ENCODE data around the gene UBALD2. TPM values are rescaled to one million over a fixed set of nuclear protein-coding genes. Genes with fewer than 3 reads are reported as not detected.

UBALD2 gene
- polyA plus RNA-seq, 1 of the 3 experiments (the other 2 are of a cell fraction) = 27.0 TPM

DNA sequence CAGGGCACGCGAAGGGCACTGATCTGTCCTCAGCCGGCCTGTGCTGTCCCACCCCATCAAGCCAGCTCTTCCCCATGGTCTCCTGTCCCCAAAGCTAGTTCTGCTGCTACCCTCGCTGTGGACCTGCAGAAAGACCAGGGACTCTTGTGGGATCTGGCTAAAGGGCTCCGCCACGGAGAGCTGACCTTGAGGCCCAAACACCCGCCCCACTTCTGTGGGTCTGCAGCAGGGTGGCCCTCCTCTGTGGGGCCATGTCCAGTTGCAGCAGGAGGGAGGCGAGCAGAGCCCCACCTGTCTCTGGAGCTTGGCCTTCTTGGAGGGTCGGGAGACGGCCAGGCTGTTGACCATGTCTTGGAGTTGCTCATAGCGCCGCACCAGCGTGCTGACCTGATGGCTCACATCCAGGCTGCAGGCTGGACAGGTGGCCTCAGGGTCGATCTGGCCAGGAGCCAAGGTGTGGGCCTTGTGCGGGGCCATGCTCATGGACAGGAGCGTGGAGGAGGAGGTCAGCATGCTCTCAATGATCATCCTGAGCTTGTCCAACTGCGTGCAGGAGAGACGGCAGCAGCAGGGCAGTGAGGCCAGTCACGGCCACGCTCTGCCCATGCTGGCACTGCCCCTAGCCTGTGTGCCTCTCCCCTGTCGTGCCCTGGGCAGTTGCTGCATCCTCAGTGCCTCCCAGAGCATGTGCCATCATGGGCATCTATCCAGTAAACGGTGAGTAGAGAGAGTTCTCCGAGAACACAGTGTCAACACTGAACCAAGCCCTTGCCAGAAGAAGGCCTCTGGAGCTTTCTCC is 16.6 kb downstream of the UBALD2 start:
- Histone ChIP-seq H3K4me3 (ENCODE audit: low read depth in 2 of 2, low read length in 1 of 2) (no peak overlapping the region), H3K4me2 (no peak overlapping the region), H3F3A (replicated peaks; ENCODE audit: insufficient read depth) (no peaks in the 10 kb centered on the region), H3K9me3 (no peaks in the 10 kb centered on the region), H3K36me3 (replicated peaks in 1 of 2; ENCODE audit: control insufficient read depth in 1 of 2, insufficient read depth in 2 of 2, low read length in 1 of 2) (no peaks in the 10 kb centered on the region), H3K9me2 (no peaks in the 10 kb centered on the region), H3K27ac (ENCODE audit: low read depth in 2 of 2, low read length in 1 of 2) (no peak overlapping the region), H3K4me1 (ENCODE audit: control insufficient read depth in 1 of 2, insufficient read depth in 2 of 2, low read depth in 1 of 2, low read length in 1 of 2) (peaks cover 3 to 5% of the 10 kb centered on the region in 2 experiments; a peak in 1 of 4 replicates), H3K27me3 (ENCODE audit: insufficient read depth) (no peaks in the 10 kb centered on the region), H3K9ac (no peak overlapping the region), H3K79me2 (ENCODE audit: insufficient read depth) (no peaks in the 10 kb centered on the region), H4K20me1 (ENCODE audit: insufficient read depth) (no peaks in the 10 kb centered on the region), H2AFZ (ENCODE audit: low read depth) (no peak overlapping the region)
- POLR2A ChIA-PET = no interaction called here
- CTCF ChIA-PET = interaction anchor here (0.6 to 8.8 kb wide), 13 partner anchors 8 to 267 kb away, joined by 3 to 332 read pairs (median 53); partner anchors contain the start of genes EXOC7, QRICH2, RNF157 and SPHK1
- TF ChIP-seq ZBTB33 (IDR thresholded peaks at IDR 0.05; ENCODE audit: borderline replicate concordance, low read depth) (no peak), JUND (IDR thresholded peaks at IDR 0.05) (no peak), EZH2phosphoT487 (IDR thresholded peaks at IDR 0.05; ENCODE audit: borderline replicate concordance, low read depth) (no peak), YY1 (IDR thresholded peaks at IDR 0.05; ENCODE audit: low read depth) (no peak), TCF12 (IDR thresholded peaks at IDR 0.05) (no peak), NRF1 (IDR thresholded peaks at IDR 0.05; ENCODE audit: low read depth, low read length) (no peak), RAD21 (IDR thresholded peaks at IDR 0.05; ENCODE audit: low read length) (no peak), NFIC (IDR thresholded peaks at IDR 0.05; ENCODE audit: borderline replicate concordance) (no peak), GATA2 (CRISPR knock-in tag; IDR thresholded peaks at IDR 0.05) (no peak), CHD2 (IDR thresholded peaks at IDR 0.05; ENCODE audit: low read length, partially characterized antibody) (no peak), FOXM1 (IDR thresholded peaks at IDR 0.05; ENCODE audit: low read depth) (no peak), RCOR1 (IDR thresholded peaks at IDR 0.05; ENCODE audit: low read length) (no peak), GABPA (IDR thresholded peaks at IDR 0.05; ENCODE audit: low read depth) (no peak), EP300 (IDR thresholded peaks at IDR 0.05; ENCODE audit: borderline replicate concordance in 1 of 2, low read depth in 1 of 2, low read length in 1 of 2) (no peak), SIN3A (IDR thresholded peaks at IDR 0.05; ENCODE audit: borderline replicate concordance, low read depth, low read length) (no peak)
- TF ChIP-seq, protein P1, sequence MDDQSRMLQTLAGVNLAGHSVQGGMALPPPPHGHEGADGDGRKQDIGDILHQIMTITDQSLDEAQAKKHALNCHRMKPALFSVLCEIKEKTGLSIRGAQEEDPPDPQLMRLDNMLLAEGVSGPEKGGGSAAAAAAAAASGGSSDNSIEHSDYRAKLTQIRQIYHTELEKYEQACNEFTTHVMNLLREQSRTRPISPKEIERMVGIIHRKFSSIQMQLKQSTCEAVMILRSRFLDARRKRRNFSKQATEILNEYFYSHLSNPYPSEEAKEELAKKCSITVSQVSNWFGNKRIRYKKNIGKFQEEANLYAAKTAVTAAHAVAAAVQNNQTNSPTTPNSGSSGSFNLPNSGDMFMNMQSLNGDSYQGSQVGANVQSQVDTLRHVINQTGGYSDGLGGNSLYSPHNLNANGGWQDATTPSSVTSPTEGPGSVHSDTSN (IDR thresholded peaks at IDR 0.05) = no peak
- TF ChIP-seq, protein P2, sequence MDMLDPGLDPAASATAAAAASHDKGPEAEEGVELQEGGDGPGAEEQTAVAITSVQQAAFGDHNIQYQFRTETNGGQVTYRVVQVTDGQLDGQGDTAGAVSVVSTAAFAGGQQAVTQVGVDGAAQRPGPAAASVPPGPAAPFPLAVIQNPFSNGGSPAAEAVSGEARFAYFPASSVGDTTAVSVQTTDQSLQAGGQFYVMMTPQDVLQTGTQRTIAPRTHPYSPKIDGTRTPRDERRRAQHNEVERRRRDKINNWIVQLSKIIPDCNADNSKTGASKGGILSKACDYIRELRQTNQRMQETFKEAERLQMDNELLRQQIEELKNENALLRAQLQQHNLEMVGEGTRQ (IDR thresholded peaks at IDR 0.05; ENCODE audit: borderline replicate concordance, low read depth, low read length) = no peak
- no peak for DNase-seq
- 84% methylated on average over 20 of the region's 23 CpGs for WGBS (ENCODE audit: low lambda C conversion rate)
